Measurements from ENCODE around the gene INO80D. TPM values are rescaled to one million over a fixed set of nuclear protein-coding genes. Genes with fewer than 3 reads are reported as not detected.
A peak's percentile ranks its signal among the peaks of the same experiment; 100 is the strongest.

INO80D gene
- total and polyA plus RNA-seq, 2 of the 13 experiments (the other 11 are each of a cell fraction or from before 2014, with no cell fraction given), result 7.6 to 7.9 TPM

- TF ChIP-seq ZNF207 (IDR thresholded peaks at IDR 0.05; ENCODE audit: borderline replicate concordance), result no peak
- no peak for TF ChIP-seq SRF (IDR thresholded peaks at IDR 0.05; ENCODE audit: low read depth, low read length)
- no peak for TF ChIP-seq ZNF367 (CRISPR knock-in tag; IDR thresholded peaks at IDR 0.05; ENCODE audit: borderline replicate concordance)
- TF ChIP-seq GLI4 (CRISPR knock-in tag; IDR thresholded peaks at IDR 0.05; ENCODE audit: borderline replicate concordance), result no peak
- peak; percentile 60 for TF ChIP-seq PATZ1 (CRISPR knock-in tag; IDR thresholded peaks at IDR 0.05)
- peak; percentile 82; the same call in 1 of the 2 replicates for TF ChIP-seq ZNF230 (CRISPR knock-in tag; IDR thresholded peaks at IDR 0.05)
- no peak for TF ChIP-seq RXRA (CRISPR knock-in tag; IDR thresholded peaks at IDR 0.05)
- TF ChIP-seq GTF3A (CRISPR knock-in tag; conservative IDR thresholded peaks at IDR 0.05), result no peak
- TF ChIP-seq HES4 (CRISPR knock-in tag; IDR thresholded peaks at IDR 0.05; ENCODE audit: borderline replicate concordance), result 0 out of 2 replicates have a peak, but pooled peaks have one; percentile 80
- no peak for TF ChIP-seq NFIB (CRISPR knock-in tag; IDR thresholded peaks at IDR 0.05; ENCODE audit: borderline replicate concordance)
- TF ChIP-seq CEBPB (IDR thresholded peaks at IDR 0.05; ENCODE audit: borderline replicate concordance, low read depth, low read length), result no peak
- TF ChIP-seq ZNF780A (CRISPR knock-in tag; IDR thresholded peaks at IDR 0.05), result no peak
- no peak for TF ChIP-seq KIAA2018 (CRISPR knock-in tag; IDR thresholded peaks at IDR 0.05; ENCODE audit: borderline replicate concordance)
- TF ChIP-seq SP4 (CRISPR knock-in tag; IDR thresholded peaks at IDR 0.05), result no peak
- TF ChIP-seq, protein P1, sequence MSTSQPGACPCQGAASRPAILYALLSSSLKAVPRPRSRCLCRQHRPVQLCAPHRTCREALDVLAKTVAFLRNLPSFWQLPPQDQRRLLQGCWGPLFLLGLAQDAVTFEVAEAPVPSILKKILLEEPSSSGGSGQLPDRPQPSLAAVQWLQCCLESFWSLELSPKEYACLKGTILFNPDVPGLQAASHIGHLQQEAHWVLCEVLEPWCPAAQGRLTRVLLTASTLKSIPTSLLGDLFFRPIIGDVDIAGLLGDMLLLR (CRISPR knock-in tag; IDR thresholded peaks at IDR 0.05), result no peak
- peak; percentile 78 for TF ChIP-seq HOXA5 (CRISPR knock-in tag; IDR thresholded peaks at IDR 0.05)
- TF ChIP-seq MED1 (CRISPR knock-in tag; IDR thresholded peaks at IDR 0.05), result peak; percentile 21; the same call in 1 of the 2 replicates
Observed at GRCh38 chr2:206085742-206086445, at the start of gene INO80D (continued).

Data from HepG2 (cell line).